ENCODE measurements around the gene MUC6.

DNA sequence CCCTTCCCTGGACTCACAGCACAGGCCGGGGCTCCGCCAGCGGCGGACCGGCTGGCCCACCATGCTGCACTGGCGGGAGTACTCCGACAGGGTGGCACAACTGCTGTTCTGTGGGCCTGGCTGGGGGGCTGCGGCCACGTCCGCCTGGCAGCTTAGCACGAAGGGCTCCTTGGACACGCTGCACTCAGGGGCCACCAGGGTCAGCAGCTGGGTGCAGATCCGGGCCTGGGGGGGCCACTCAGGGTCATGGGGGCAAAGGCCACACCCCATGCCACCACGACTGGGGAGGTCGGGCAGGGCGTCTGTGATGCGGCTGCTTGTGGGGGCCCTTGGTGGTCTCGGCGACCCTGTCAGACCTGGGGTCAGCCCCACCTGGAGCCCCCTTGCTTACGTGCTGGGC lies 6.0 kb downstream of the MUC6 start:
- no peak for TF ChIP-seq POLR2A (IDR thresholded peaks at IDR 0.05; ENCODE audit: low read depth, low read length)
- TF ChIP-seq CTCF (IDR thresholded peaks at IDR 0.05; ENCODE audit: extremely low read depth in 1 of 2, insufficient read depth in 1 of 2, low read depth in 1 of 2, low read length in 2 of 2), result no peak
- TF ChIP-seq EZH2 (IDR thresholded peaks at IDR 0.05; ENCODE audit: borderline replicate concordance, low read depth, low read length, severe bottlenecking), result no peak
- TF ChIP-seq POLR2AphosphoS5 (IDR thresholded peaks at IDR 0.05; ENCODE audit: insufficient read depth, low read depth, low read length), result no peak
